IPS-11a (cell line): ENCODE measurements around the gene CPA1.

Source experiments
- H3K4me3 ChIP-seq: one replicate; pipeline ENCODE4 v1.5.1; 2013; ENCODE audit warnings: low read depth, low read length, control low read depth

Gene CPA1

DNA sequence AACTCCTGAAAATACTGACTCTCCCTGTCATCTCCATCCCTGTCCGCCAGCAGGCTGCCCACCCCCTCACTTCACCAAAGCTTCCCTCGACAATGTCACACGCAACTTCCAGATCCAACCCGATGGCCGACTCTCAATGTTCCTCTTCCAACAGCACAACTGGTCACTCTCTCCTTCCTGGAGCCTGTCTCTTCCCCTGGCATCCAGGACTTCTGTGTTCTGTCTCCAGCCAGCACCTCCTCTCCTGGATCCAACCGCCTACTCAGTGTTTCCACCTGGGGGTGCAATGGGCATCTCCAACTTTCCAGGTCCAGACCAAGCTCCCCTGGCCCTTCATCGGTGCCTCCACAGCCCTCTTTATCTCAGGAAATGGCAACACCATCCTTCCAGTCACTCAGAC, 27.1 kb upstream of the CPA1 start:
- H3K4me3 ChIP-seq, result no peak overlapping the region

DNA sequence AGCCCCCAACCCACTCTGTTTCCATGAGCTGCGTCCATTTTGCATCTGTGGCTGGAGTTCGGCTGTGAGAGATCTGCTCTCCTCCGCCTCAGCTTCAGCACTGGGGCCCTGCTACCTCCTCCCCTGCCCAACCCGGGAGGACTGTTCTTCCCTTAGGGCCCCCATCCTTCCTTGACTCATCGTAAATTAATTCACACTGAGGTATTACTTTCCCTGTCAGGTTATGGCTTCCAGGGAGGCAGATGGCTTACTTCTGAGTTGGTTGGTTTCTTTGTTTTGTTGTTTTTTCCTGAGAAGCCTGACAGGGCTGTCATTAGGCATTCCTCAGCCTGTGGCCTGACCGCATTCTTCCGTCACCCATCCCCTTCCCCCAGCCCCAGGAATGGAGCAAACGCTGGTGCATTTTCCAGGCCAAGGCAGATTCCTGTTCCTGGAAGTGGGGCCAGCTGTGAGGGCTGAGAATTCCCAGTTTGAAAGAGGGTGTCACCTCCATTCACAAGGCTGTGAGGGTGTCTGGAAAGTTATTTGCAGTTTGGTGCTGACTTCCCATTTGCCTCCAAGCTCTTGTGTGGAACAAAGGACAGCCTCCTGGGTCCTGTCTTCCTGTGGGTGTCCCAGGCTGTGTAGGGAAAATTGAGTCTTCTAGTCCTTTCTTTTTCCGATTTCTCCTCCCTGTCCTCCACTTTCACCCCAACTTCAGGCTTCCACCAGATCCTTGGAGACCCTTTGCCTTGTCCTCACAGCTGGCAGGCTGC, 24.0 kb upstream of the CPA1 start:
- H3K4me3 ChIP-seq, result no peak overlapping the region

- no peak overlapping the region for H3K4me3 ChIP-seq
Measured at GRCh38 chr7:130356876-130357611, 23.2 kb upstream of the CPA1 start.

DNA sequence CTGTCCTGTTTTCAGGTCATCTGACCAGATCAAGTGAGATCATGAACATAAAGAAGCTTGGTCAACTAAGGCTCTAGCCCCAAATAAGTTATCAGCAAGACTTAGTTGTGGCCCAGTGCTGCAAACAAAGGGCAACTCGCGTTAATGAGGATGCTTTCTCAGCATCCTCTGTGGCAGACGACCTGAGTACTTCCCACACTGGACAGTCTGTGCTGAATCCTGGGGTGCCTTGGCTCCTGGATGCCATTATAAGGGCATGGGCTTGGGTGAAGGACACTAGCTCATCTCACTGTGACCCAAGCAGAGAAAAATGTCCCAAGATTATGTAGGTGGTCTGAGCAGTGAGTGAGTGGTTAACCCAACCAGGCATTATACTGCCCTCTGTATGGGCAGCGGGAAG, 21.8 kb upstream of the CPA1 start:
- no peak overlapping the region for H3K4me3 ChIP-seq

DNA sequence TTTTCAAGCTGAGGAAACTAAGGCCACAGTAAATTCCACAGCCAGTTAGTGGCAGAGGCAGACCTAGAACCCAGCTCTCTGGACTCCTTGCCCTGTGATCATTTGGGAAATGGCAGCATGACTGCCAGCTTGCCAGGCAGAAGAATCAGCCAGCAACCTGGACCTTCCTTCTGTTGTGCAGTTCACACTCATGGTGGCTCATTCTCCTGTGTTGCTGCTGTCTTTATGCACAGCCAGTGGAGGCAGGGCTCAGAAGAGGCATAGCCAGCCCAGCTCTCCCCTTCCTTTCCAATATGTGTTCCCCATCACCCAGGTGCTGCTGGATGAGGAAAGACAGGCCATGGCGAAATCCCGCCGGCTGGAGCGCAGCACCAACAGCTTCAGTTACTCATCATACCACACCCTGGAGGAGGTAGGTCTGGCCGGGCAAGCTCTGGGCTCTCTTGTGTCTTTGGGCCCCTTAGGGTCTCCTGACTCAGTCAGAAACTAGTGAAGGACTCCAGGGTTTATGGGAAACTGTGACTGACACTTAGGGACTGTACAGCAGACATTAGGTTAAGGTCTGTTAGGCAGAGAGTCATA, 20.9 kb upstream of the CPA1 start:
- H3K4me3 ChIP-seq, result no peak overlapping the region

DNA sequence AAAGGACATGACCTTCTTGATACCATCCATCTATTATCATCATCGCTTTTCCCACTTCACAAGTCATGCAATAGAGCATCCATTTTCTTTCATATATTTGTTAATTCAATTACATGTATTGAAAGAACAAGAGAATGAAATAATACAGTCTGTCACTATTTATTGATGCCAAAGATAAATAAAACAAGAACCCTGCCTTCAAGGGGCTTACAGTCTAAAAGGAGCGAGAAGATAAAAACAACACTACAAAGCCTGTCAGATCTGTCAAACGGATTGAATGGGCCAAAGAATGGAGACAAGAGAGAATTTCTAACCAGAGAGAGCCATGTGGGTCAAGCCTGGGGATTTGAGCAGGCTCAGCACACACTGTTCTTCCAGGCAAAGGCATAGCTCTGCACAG, 19.8 kb upstream of the CPA1 start:
- H3K4me3 ChIP-seq, result no peak overlapping the region

- no peak overlapping the region for H3K4me3 ChIP-seq
Measured at GRCh38 chr7:130361681-130362080, 18.6 kb upstream of the CPA1 start.

DNA sequence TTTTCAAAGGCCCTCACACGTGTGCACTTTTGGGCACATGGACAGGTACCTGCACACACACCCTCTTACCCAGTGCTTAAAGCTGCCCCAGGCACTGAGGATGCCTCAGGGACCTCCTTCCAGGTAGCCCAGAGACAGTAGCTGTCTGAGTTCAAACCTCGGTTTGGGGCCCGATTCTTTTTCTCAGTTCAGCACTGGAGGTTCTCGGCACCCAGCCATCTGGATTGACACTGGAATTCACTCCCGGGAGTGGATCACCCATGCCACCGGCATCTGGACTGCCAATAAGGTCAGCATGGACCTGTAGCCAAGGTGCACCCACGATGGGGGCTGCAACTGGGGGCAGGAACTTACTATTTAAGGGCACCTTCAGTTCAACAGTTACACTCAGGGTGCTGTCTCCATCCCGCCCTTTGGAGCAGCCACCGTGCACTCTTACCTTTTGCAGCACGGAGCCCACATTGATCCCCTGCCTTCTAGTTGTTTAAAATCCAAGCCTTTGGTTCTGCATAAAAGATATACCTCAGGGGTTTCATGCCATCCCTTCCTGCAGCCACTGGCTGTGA, 18.0 kb upstream of the CPA1 start:
- no peak overlapping the region for H3K4me3 ChIP-seq

- H3K4me3 ChIP-seq, result no peak overlapping the region
Measured at GRCh38 chr7:130363026-130363847, 17.1 kb upstream of the CPA1 start.

GRCh38 chr7:130364451-130364850, 15.8 kb upstream of the CPA1 start:
- no peak overlapping the region for H3K4me3 ChIP-seq

- H3K4me3 ChIP-seq, result no peak overlapping the region
Measured at GRCh38 chr7:130365088-130365487, 15.2 kb upstream of the CPA1 start.

- no peak overlapping the region for H3K4me3 ChIP-seq
Measured at GRCh38 chr7:130365511-130366441, 14.5 kb upstream of the CPA1 start.

DNA sequence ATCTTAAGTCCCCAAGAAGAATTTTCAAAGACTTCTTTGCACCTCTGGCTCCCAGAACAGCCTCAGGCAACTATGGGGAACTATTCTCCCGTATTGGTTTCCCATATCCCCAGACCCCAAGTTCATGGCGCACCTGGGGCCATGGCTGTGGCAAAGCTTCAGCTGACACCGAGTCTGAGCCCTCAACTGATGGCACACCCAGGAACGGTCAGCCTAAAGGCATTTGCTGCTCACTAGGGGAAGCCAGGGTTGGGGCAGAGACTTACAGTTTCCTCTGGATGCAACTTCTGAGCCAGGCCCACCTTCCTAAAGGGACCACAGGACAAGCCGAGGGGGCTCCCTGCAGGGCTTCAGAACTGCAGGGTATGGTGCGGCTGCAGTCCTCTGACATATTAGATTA, 13.7 kb upstream of the CPA1 start:
- no peak overlapping the region for H3K4me3 ChIP-seq

- no peak overlapping the region for H3K4me3 ChIP-seq
Measured at GRCh38 chr7:130367088-130367755, 13.1 kb upstream of the CPA1 start.

DNA sequence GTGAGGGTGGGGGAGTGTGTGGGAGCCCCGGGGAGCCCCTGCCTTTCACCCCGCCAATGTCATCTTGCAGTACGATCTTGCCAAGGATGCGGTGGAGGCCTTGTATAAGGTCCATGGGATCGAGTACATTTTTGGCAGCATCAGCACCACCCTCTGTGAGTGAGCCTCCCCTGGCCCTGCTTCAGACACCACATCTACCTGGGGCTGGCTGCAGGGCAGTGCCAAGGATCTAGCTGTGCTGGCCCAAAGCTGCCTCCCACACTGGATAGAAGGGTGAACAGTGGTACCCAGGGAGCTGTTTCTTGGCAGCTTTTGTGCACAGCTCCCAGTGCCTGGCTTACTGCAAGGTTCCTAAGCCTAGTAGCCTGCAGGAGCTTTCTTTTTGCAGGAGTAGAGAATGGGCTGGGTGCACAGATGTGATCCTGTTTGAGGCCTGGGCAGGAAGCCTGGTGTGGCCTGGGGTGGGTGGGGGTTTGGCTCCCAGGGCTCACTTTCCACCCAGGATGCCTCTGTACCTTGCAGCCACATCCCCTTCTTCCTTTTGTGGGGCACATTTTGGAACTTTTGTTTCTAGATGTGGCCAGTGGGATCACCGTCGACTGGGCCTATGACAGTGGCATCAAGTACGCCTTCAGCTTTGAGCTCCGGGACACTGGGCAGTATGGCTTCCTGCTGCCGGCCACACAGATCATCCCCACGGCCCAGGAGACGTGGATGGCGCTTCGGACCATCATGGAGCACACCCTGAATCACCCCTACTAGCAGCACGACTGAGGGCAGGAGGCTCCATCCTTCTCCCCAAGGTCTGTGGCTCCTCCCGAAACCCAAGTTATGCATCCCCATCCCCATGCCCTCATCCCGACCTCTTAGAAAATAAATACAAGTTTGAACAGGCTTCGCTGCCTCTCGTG, 12.2 kb upstream of the CPA1 start:
- no peak overlapping the region for H3K4me3 ChIP-seq

DNA sequence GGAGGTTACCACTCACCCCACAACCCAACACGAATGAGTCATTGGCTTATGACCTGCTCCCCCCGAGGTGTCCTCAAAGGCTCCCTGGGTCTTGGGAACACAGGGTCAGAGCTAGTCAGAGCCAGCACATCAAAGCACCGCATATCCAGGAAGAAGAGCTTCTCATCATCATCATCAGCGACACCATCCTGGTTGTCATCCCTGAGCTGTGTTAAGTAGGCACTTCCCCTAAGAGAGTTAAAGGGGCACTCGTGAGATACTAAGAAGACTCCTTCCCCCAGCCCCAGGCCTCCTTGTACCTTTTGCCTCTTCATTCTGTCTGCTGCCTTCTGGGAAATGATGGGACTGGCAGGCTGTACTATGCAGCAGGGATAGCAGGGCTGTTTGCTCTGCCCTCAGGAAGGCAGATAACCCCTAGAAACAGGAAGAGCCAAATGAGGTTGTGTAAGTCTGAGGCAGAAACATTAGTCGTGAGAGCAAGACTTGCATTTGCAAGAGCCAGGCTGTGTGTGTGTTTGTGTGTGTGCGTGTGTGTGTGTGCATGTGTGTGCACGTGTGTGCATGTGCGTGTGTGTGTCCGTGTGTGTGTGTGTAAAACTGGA, 11.1 kb upstream of the CPA1 start:
- no peak overlapping the region for H3K4me3 ChIP-seq

DNA sequence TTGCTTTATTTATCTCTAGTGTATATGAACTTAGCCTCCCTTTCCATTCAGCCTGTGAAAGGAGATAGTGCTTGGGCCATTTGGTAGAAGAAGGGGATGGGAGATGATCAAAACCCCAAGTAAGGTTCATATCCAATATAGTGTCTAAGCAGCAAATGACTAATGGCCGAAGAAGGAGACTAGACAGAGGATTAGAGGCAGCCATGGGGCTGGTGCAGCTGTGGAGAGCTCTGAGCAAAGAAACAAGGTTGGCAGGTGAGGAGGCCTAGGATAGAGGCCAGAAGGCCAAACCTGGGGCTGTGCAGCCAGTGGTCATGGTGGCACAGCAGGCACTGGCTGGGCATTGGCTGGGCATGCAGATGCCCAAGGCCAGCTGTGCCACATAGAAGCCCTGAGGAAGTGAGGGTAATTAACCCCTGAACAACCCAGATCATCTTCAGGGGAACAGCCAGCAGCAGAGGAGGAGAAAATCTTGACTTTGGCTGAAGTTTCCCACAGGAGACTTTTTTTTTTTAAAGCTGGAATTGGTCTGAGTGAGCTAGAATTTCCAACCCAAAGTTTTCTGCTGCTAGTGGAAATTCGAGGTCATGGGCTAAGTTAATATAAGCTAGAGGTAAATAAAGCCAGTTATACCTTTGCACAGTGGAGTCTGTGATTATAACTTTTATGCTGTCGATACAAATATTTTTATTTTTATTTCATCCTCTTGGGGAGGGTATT, 10.3 kb upstream of the CPA1 start:
- H3K4me3 ChIP-seq, result no peak overlapping the region
